Measurements from ENCODE around the gene BIN1. TPM values are rescaled to one million over a fixed set of nuclear protein-coding genes. Genes with fewer than 3 reads are reported as not detected.

The BIN1 gene
- total RNA-seq, 1 experiment from 2014 or later, result 87.5 TPM

DNA sequence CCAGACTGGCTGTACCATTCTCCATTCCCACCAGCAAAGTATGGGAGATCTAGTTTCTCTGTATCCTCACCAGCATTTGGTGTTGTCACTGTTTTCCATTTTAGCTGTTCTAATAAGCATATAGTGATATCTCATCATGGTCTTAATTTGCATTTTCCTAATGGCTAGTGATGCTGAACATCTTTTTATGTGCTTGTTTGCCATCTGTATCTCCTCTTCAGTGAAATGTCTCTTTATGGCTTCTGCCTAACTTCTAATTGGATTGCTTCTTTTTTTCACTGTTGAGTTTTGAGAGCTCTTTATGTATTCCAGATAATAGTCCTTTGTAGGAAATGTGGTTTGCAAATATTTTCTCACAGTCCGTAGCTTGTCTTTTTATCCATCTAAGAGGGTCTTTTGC, 18.9 kb upstream of the BIN1 start:
- ChIA-PET CTCF (no interaction called here), POLR2A (ENCODE audit: unreplicated experiment) (no interaction called here)
- Histone ChIP-seq H3K4me2 (no peak overlapping the region), H4K20me1 (ENCODE audit: insufficient read depth) (no peaks in the 10 kb centered on the region), H3K9me3 (ENCODE audit: insufficient read depth, low read depth) (no peaks in the 10 kb centered on the region), H3K4me3 (no peak overlapping the region), H3K9me2 (ENCODE audit: insufficient read depth) (no peaks in the 10 kb centered on the region), H2AFZ (no peak overlapping the region), H3K36me3 (ENCODE audit: low read depth) (no peaks in the 10 kb centered on the region), H3K27me3 (ENCODE audit: insufficient read depth, low read depth) (no peaks in the 10 kb centered on the region), H3F3A (ENCODE audit: insufficient read depth, low read depth) (no peaks in the 10 kb centered on the region), H3K79me2 (ENCODE audit: low read depth) (no peaks in the 10 kb centered on the region), H3K4me1 (replicated peaks; ENCODE audit: insufficient read depth) (0 out of 2 replicates have a peak, but pooled peaks cover 5% of the 10 kb centered on the region), H3K27ac (no peak overlapping the region)
- no TSS peak for BruUV-seq (replicated peaks)
- TF ChIP-seq CTCF (conservative IDR thresholded peaks at IDR 0.05) (no peak), EZH2 (IDR thresholded peaks at IDR 0.05; ENCODE audit: low read depth) (no peak)
- no peak for DNase-seq
- intact Hi-C loops (cut with micrococcal nuclease; ENCODE audit: unreplicated experiment), result no loop called here

- BruUV-seq (replicated peaks), result no TSS peak
- Histone ChIP-seq H4K20me1 (ENCODE audit: insufficient read depth) (no peaks in the 10 kb centered on the region), H3K27ac (no peak overlapping the region), H3F3A (ENCODE audit: insufficient read depth, low read depth) (no peaks in the 10 kb centered on the region), H3K27me3 (ENCODE audit: insufficient read depth, low read depth) (no peaks in the 10 kb centered on the region), H3K9me2 (ENCODE audit: insufficient read depth) (no peaks in the 10 kb centered on the region), H3K9me3 (ENCODE audit: insufficient read depth, low read depth) (no peaks in the 10 kb centered on the region), H3K4me3 (no peak overlapping the region), H3K79me2 (ENCODE audit: low read depth) (no peaks in the 10 kb centered on the region), H2AFZ (no peak overlapping the region), H3K4me1 (replicated peaks; ENCODE audit: insufficient read depth) (0 out of 2 replicates have a peak, but pooled peaks cover 5% of the 10 kb centered on the region), H3K36me3 (ENCODE audit: low read depth) (no peaks in the 10 kb centered on the region), H3K4me2 (no peak overlapping the region)
- intact Hi-C loops (cut with micrococcal nuclease; ENCODE audit: unreplicated experiment), result no loop called here
- ChIA-PET CTCF (interaction anchor here (0.6 kb wide), 1 partner anchor 152 kb away, joined by 7 read pairs; no protein-coding TSS in a partner anchor), POLR2A (ENCODE audit: unreplicated experiment) (no interaction called here)
- TF ChIP-seq EZH2 (IDR thresholded peaks at IDR 0.05; ENCODE audit: low read depth), result no peak
- TF ChIP-seq CTCF (conservative IDR thresholded peaks at IDR 0.05), result no peak
- DNase-seq, result no peak
These were observed 17.5 kb upstream of the BIN1 start for GRCh38 chr2:127124426-127124825.

GRCh38 chr2:127122361-127123027, 15.5 kb upstream of the BIN1 start:
- intact Hi-C loops (cut with micrococcal nuclease; ENCODE audit: unreplicated experiment), result no loop called here
- no TSS peak for BruUV-seq (replicated peaks)

More at GRCh38 chr2:127122361-127123027, 15.5 kb upstream of the BIN1 start:
- Histone ChIP-seq H3K36me3 (ENCODE audit: low read depth) (no peaks in the 10 kb centered on the region), H2AFZ (no peak overlapping the region), H4K20me1 (ENCODE audit: insufficient read depth) (no peaks in the 10 kb centered on the region), H3F3A (ENCODE audit: insufficient read depth, low read depth) (no peaks in the 10 kb centered on the region), H3K9me2 (ENCODE audit: insufficient read depth) (no peaks in the 10 kb centered on the region), H3K4me2 (no peak overlapping the region), H3K4me1 (replicated peaks; ENCODE audit: insufficient read depth) (no peaks in the 10 kb centered on the region), H3K9me3 (ENCODE audit: insufficient read depth, low read depth) (no peaks in the 10 kb centered on the region), H3K27me3 (ENCODE audit: insufficient read depth, low read depth) (no peaks in the 10 kb centered on the region), H3K79me2 (ENCODE audit: low read depth) (no peaks in the 10 kb centered on the region), H3K4me3 (no peak overlapping the region), H3K27ac (no peak overlapping the region)
- no peak for TF ChIP-seq CTCF (conservative IDR thresholded peaks at IDR 0.05)
- no peak for TF ChIP-seq EZH2 (IDR thresholded peaks at IDR 0.05; ENCODE audit: low read depth)
- POLR2A ChIA-PET (ENCODE audit: unreplicated experiment), result no interaction called here
- CTCF ChIA-PET, result interaction anchor here (0.7 kb wide), 1 partner anchor 13 kb away, joined by 16 read pairs; no protein-coding TSS in a partner anchor
- DNase-seq, result no peak

Data from PC-9 (cell line).